MM.1S (cell line): ENCODE results near the gene SLC22A1.

Source experiments
- CTCF ChIP-seq: fragments of 300-600 bp; sonication (generic); IDR thresholded peaks from 2 replicates; pipeline ENCODE4 v1.5.1; 2016; ENCODE audit warnings: antibody characterized with exemption, low read length, mixed read lengths
- EZH2 ChIP-seq: fragments of 300-600 bp; sonication (generic); optimal IDR thresholded peaks from 2 replicates; pipeline ENCODE3; 2017; ENCODE audit warnings: low read depth, mild to moderate bottlenecking, antibody characterized with exemption, low read length, mixed read lengths
- EZH2phosphoT487 ChIP-seq: fragments of 300-600 bp; sonication (generic); IDR thresholded peaks from 2 replicates; pipeline ENCODE4 v1.6.1; 2018; ENCODE audit warnings: antibody characterized with exemption, low read length

GRCh38 chr6:160207618-160208017 lies 86.0 kb downstream of the SLC22A1 start:
- no peak for TF ChIP-seq CTCF
- no peak for TF ChIP-seq EZH2
- no peak for TF ChIP-seq EZH2phosphoT487
